Mucosa of descending colon (tissue), 3 donors: ENCODE data around the gene CLEC3A. TPM values are rescaled to one million over a fixed set of nuclear protein-coding genes. Genes with fewer than 3 reads are reported as not detected.

Experiments used
- ATAC-seq: fragments of 200-7000 bp; cut with Tn5 transposase; one replicate; pipeline ENCODE4 v1.9.1; 2020; ENCODE audit warnings: mild to moderate bottlenecking, moderate library complexity
- DNase-seq, 3 donors: peaks; one replicate each; pipeline ENCODE4 v3.0.0-alpha.2; 2020
- H3K36me3 ChIP-seq: fragments of 200-600 bp; one replicate; pipeline ENCODE4 v1.8.0; 2021; ENCODE audit warnings: low read depth, mild to moderate bottlenecking
- H3K4me1 ChIP-seq: fragments of 200-600 bp; one replicate; pipeline ENCODE4 v1.8.0; 2021; ENCODE audit warnings: low read depth, mild to moderate bottlenecking
- H3K4me3 ChIP-seq: fragments of 200-600 bp; one replicate; pipeline ENCODE4 v1.8.0; 2021; ENCODE audit warnings: mild to moderate bottlenecking
- H3K9me3 ChIP-seq: fragments of 200-600 bp; one replicate; pipeline ENCODE4 v1.8.0; 2021; ENCODE audit warnings: mild to moderate bottlenecking
- CTCF ChIP-seq: fragments of 200-600 bp; IDR thresholded peaks from one replicate; pipeline ENCODE4 v1.8.0; 2022; ENCODE audit warnings: antibody characterized with exemption, mild to moderate bottlenecking
- intact Hi-C, 2 donors: fragments of 100-400 bp; cut with DNase I in 1 of 2; cut with micrococcal nuclease in 1 of 2; formaldehyde crosslinking; loops; one replicate each; pipeline versions ENCODE4 v1.11.0 to v1.11.1; 2022; cut with DNase I, micrococcal nuclease
- total RNA-seq, 3 donors: library from RNA; stranded (reverse); fragmentation: NEBNext Ultra II Directional in 2 of 3; extraction: Animal tissue kit (Norgen Biotek cat#: 25700) in 2 of 3; gene quantifications; one replicate each; pipeline versions ENCODE4 v1.2.1 to v1.2.4, GENCODE V29; 2021 to 2023
- donor health status: DM: no; HTN: no; CAD: no; lungs with moderate emphysema.
- donor health status: DM: no; HTN: no; CAD: no.
- donor health status: DM: no; HTN: yes; CAD: no.

The CLEC3A gene
- total RNA-seq, 3 donors from 2014 or later: not detected

DNA sequence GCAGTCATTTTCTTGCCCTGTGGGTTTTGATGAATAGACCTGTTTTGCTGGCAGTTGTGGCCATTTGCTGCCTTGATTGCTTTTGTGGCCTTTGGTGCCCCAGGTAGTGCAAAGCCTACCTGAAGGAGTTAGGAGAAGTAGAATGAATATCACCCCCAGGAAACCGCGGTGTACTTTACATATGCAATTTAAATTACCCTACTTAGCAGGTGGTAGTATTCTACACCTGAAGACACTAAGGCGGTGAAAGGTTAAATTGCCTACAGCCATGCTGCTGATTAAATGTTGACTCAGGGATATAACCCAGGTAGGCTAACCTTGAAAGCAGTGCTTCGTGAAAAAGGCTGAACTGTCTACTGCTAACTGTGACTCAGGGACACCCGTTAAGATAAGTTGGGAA, 49.9 kb downstream of the CLEC3A start:
- no peak for TF ChIP-seq CTCF
- DNase-seq: no peak
- peak; percentile 67 for ATAC-seq
- Histone ChIP-seq H3K36me3 (no peaks in the 10 kb centered on the region), H3K4me3 (no peak overlapping the region), H3K4me1 (no peaks in the 10 kb centered on the region), H3K9me3 (no peaks in the 10 kb centered on the region)
- intact Hi-C loops: no loop called here

DNA sequence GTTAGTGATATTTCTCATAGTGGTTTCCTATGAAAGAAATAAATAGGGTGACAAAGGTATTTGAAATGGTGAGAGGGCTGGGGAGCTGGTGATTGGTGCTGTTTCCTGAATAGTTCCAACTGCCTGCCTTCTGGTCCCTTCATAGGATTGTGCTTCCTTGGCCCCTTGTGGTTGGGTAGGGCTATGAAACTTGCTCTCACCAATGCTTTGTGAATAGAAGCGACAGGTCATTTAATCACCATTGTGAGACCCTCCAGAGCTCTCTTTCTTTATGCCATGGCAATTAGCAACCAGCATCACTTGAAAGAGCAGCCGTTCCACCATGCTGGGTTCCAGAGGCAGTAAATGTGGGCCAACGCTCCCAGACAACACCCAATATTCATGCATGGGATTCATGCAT, 53.5 kb downstream of the CLEC3A start:
- Histone ChIP-seq H3K9me3 (no peaks in the 10 kb centered on the region), H3K4me1 (no peaks in the 10 kb centered on the region), H3K36me3 (no peaks in the 10 kb centered on the region), H3K4me3 (no peak overlapping the region)
- no peak for ATAC-seq
- DNase-seq: no peak
- intact Hi-C loops: no loop called here
- TF ChIP-seq CTCF: no peak

- no peak for ATAC-seq
- no peak for DNase-seq
- Histone ChIP-seq H3K4me3 (no peak overlapping the region), H3K9me3 (no peaks in the 10 kb centered on the region), H3K4me1 (no peaks in the 10 kb centered on the region), H3K36me3 (no peaks in the 10 kb centered on the region)
- intact Hi-C loops: no loop called here
- TF ChIP-seq CTCF: no peak
These were observed 59.0 kb downstream of the CLEC3A start for GRCh38 chr16:78081341-78081740.

Other genes starting within 250 kb of the CLEC3A start
- 1 to 10 TPM in 1 of 3 donors, under 1 TPM in 2; 0.84 to 8.7 (median 0.84) TPM for gene VAT1L, start 234.0 kb upstream of the CLEC3A start, total RNA-seq
- gene WWOX, start 77.1 kb downstream of the CLEC3A start, total RNA-seq: 10 to 100 TPM; 11.7 to 18.0 (median 13.8) TPM